NCI-H2107 treated with DMSO at 0.1 percent for 48 hours (cell line): ENCODE data around the gene RRM2.
"Not testable (repeated sequence)": the region's sequence is repeated elsewhere in the genome, so short reads cannot be mapped to it uniquely, and the experiment has no call there.

Experiments
- DNase-seq: peaks from one replicate; lab custom pipeline; 2025; ENCODE audit not compliant: unreplicated experiment; lab: John Stamatoyannopoulos, UW

The RRM2 gene

GRCh38 chr2:10132043-10132575, 9.6 kb downstream of the RRM2 start:
- DNase-seq: no peak

GRCh38 chr2:10132596-10132995, 10.1 kb downstream of the RRM2 start:
- no peak for DNase-seq

- DNase-seq: no peak
Observed at GRCh38 chr2:10132996-10133647, 10.6 kb downstream of the RRM2 start.

- peak; percentile 58 for DNase-seq
Observed at GRCh38 chr2:10135296-10136089, 13.0 kb downstream of the RRM2 start.

GRCh38 chr2:10136101-10136934, 13.8 kb downstream of the RRM2 start:
- no peak for DNase-seq

GRCh38 chr2:10137053-10137843, 14.7 kb downstream of the RRM2 start:
- no peak for DNase-seq

- no peak for DNase-seq
Observed at GRCh38 chr2:10139536-10139935, 17.0 kb downstream of the RRM2 start.

- no peak for DNase-seq
Observed at GRCh38 chr2:10140841-10141610, 18.5 kb downstream of the RRM2 start.

GRCh38 chr2:10141736-10142639, 19.4 kb downstream of the RRM2 start:
- DNase-seq: no peak

GRCh38 chr2:10142640-10142965, 20.1 kb downstream of the RRM2 start:
- DNase-seq: no peak

GRCh38 chr2:10144771-10145518, 22.4 kb downstream of the RRM2 start:
- DNase-seq: no peak

- no peak for DNase-seq
Observed at GRCh38 chr2:10145519-10146357, 23.2 kb downstream of the RRM2 start.

- no peak for DNase-seq
Observed at GRCh38 chr2:10146366-10147005, 23.9 kb downstream of the RRM2 start.

GRCh38 chr2:10147050-10147660, 24.6 kb downstream of the RRM2 start:
- DNase-seq: not testable (repeated sequence)

GRCh38 chr2:10148268-10148667, 25.7 kb downstream of the RRM2 start:
- DNase-seq: no peak

- no peak for DNase-seq
Observed at GRCh38 chr2:10149635-10150034, 27.1 kb downstream of the RRM2 start.
